GM10248 (cell line): ENCODE measurements around the gene CRIM1.

Experiments used
- CTCF ChIA-PET: fragments of 300-600 bp; sonication (Branson Sonifier 250); formaldehyde crosslinking; extraction: SDS; loops from one replicate; lab custom pipeline; 2021; ENCODE audit warnings: antibody characterized with exemption; lab: Yijun Ruan, JAX
- POLR2A ChIA-PET: fragments of 350-650 bp; sonication (Branson Sonifier 250); formaldehyde crosslinking; extraction: SDS; loops from one replicate; lab custom pipeline; 2020; ENCODE audit warnings: antibody characterized with exemption; lab: Yijun Ruan, JAX
- DNase-seq: peaks from one replicate; pipeline ENCODE4 v3.0.0; 2012; ENCODE audit errors: extremely low spot score
- TF ChIP-seq, protein P1 (sequence below): IDR thresholded peaks from 2 replicates; pipeline ENCODE4 v1.5.1; 2012; ENCODE audit warnings: mild to moderate bottlenecking, low read depth; ENCODE audit errors: extremely low read depth, missing control alignments, control extremely low read depth

CRIM1 gene

GRCh38 chr2:36369716-36370115 is 14.1 kb downstream of the CRIM1 start:
- ChIA-PET POLR2A (no interaction called here), CTCF (interaction anchor here (1.3 kb wide), 1 partner anchor 150 kb away, joined by 3 read pairs; no protein-coding TSS in a partner anchor)
- no peak for DNase-seq
- TF ChIP-seq, protein P1, sequence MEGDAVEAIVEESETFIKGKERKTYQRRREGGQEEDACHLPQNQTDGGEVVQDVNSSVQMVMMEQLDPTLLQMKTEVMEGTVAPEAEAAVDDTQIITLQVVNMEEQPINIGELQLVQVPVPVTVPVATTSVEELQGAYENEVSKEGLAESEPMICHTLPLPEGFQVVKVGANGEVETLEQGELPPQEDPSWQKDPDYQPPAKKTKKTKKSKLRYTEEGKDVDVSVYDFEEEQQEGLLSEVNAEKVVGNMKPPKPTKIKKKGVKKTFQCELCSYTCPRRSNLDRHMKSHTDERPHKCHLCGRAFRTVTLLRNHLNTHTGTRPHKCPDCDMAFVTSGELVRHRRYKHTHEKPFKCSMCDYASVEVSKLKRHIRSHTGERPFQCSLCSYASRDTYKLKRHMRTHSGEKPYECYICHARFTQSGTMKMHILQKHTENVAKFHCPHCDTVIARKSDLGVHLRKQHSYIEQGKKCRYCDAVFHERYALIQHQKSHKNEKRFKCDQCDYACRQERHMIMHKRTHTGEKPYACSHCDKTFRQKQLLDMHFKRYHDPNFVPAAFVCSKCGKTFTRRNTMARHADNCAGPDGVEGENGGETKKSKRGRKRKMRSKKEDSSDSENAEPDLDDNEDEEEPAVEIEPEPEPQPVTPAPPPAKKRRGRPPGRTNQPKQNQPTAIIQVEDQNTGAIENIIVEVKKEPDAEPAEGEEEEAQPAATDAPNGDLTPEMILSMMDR: no peak

- POLR2A ChIA-PET: no interaction called here
- TF ChIP-seq, protein P1: no peak
- CTCF ChIA-PET: interaction anchor here (1.3 kb wide), 1 partner anchor 149 kb away, joined by 3 read pairs; no protein-coding TSS in a partner anchor
- DNase-seq: no peak
Measured at GRCh38 chr2:36370281-36370680, 14.7 kb downstream of the CRIM1 start.

- CTCF ChIA-PET: interaction anchor here (0.8 to 1.4 kb wide), 4 partner anchors 16 to 408 kb away, joined by 3 to 4 read pairs (median 3); partner anchors contain the start of gene CRIM1
- POLR2A ChIA-PET: no interaction called here
Measured at GRCh38 chr2:36371070-36371874, 15.7 kb downstream of the CRIM1 start.

GRCh38 chr2:36371928-36372391 is 16.4 kb downstream of the CRIM1 start:
- DNase-seq: no peak
- ChIA-PET POLR2A (no interaction called here), CTCF (interaction anchor here (0.8 to 1.4 kb wide), 5 partner anchors 17 to 407 kb away, joined by 3 to 4 read pairs (median 3); partner anchors contain the start of gene CRIM1)
- TF ChIP-seq, protein P1: no peak

More at GRCh38 chr2:36371070-36371874, 15.7 kb downstream of the CRIM1 start:
- no peak for DNase-seq
- TF ChIP-seq, protein P1: no peak

- TF ChIP-seq, protein P1: no peak
- ChIA-PET POLR2A (no interaction called here), CTCF (interaction anchor here (1.0 to 1.7 kb wide), 4 partner anchors 21 to 103 kb away, joined by 3 to 5 read pairs (median 3); no protein-coding TSS in a partner anchor)
- no peak for DNase-seq
Measured at GRCh38 chr2:36373149-36373926, 17.8 kb downstream of the CRIM1 start.

DNA sequence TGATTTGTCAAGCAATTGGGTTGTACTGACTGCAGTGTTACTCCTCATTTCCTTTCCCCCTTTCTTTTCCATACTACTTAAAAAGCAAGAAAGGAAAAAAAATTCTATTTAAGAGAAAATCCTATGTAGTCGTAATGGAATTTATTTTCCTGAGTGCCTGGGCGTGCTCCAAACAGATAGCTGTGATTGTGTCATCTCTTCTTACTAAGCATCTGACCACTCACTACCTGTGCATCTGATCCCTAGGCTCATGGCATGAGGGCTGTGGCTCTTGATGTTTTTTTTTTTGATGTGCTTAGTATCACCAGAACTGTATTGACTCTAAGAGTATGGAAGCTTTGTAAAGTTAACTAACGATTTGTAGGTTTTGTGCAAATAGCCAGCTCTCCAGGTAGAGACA is 19.0 kb downstream of the CRIM1 start:
- CTCF ChIA-PET: interaction anchor here (1.7 kb wide), 1 partner anchor 22 kb away, joined by 5 read pairs; no protein-coding TSS in a partner anchor
- TF ChIP-seq, protein P1: no peak
- DNase-seq: no peak
- POLR2A ChIA-PET: interaction anchor here (0.7 kb wide), 1 partner anchor 498 kb away, joined by 3 read pairs; no protein-coding TSS in a partner anchor
